Type B pancreatic cell (in vitro differentiated cells): Measurements from ENCODE around the gene GLO1. TPM values are rescaled to one million over a fixed set of nuclear protein-coding genes. Genes with fewer than 3 reads are reported as not detected.

Source experiments
- DNase-seq: peaks from one replicate; pipeline ENCODE4 v3.0.0; 2021; ENCODE audit warnings: mixed read lengths; ENCODE audit not compliant: unreplicated experiment; ENCODE audit errors: extremely low spot score
- H3K27ac Mint-ChIP-seq: 2 replicates; pipeline ENCODE4 v1.8.0; 2021; ENCODE audit warnings: mild to moderate bottlenecking, mixed read lengths
- H3K27me3 Mint-ChIP-seq: 2 replicates; pipeline ENCODE4 v1.8.0; 2021; ENCODE audit warnings: mixed read lengths
- H3K36me3 Mint-ChIP-seq: 2 replicates; pipeline ENCODE4 v1.8.0; 2021; ENCODE audit warnings: mixed read lengths
- H3K4me1 Mint-ChIP-seq: one replicate; pipeline ENCODE4 v1.8.0; 2021; ENCODE audit warnings: mixed read lengths; ENCODE audit not compliant: unreplicated experiment
- H3K4me3 Mint-ChIP-seq: 2 replicates; pipeline ENCODE4 v1.8.0; 2021; ENCODE audit warnings: mild to moderate bottlenecking, mixed read lengths
- H3K9me3 Mint-ChIP-seq: 2 replicates; pipeline ENCODE4 v1.8.0; 2021; ENCODE audit warnings: mixed read lengths
- CTCF ChIP-seq: fragments of 200-600 bp; sonication (generic); conservative IDR thresholded peaks from 2 replicates; pipeline ENCODE4 v1.5.0; 2021; ENCODE audit warnings: antibody characterized with exemption, mild to moderate bottlenecking
- long read RNA-seq: library from polyadenylated mRNA; unstranded; transcript quantifications from one replicate; pipeline ENCODE4 v2.0.0, GENCODE V29; 2020
- total RNA-seq: library from RNA; stranded (reverse); gene quantifications from 2 replicates; pipeline ENCODE4 v1.2.1, GENCODE V29; 2021; ENCODE audit warnings: low replicate concordance

GLO1 gene
- 86.9 and 98.4 TPM in 2 replicates for total RNA-seq
- long read RNA-seq, transcript GLO1-201 (6 exons, 2,012 nt), result major isoform, 373 of 398 reads
- long read RNA-seq, partial matches to known transcripts, result 7 of 398 reads
- long read RNA-seq, other reads (novel, unspliced or antisense), result 17 of 398 reads

GRCh38 chr6:38702558-38703397 is at the start of gene GLO1:
Gene GLO1 (minus strand): TSS chr6:38703145. CDS start chr6:38703054, 91 bp downstream.
- peaks cover 3% of the 10 kb centered on the region for H3K27me3 Mint-ChIP-seq
- peaks cover 14% of the 10 kb centered on the region for H3K9me3 Mint-ChIP-seq
- TF ChIP-seq CTCF, result no peak

GRCh38 chr6:38750968-38751615 is 48.1 kb upstream of the GLO1 start:
- Mint-ChIP-seq H3K36me3 (peaks cover 4% of the 10 kb centered on the region), H3K9me3 (no peaks in the 10 kb centered on the region), H3K4me1 (peaks cover 2% of the 10 kb centered on the region), H3K4me3 (no peak overlapping the region), H3K27me3 (no peaks in the 10 kb centered on the region), H3K27ac (no peak overlapping the region)
- TF ChIP-seq CTCF, result no peak
- no peak for DNase-seq

More at GRCh38 chr6:38702558-38703397, at the start of gene GLO1:
- peak; percentile 97 for DNase-seq
- Mint-ChIP-seq H3K4me3 (peak within 1 kb of the TSS; percentile 94), H3K4me1 (peaks cover 3% of the 10 kb centered on the region), H3K27ac (peak within 1 kb of the TSS; percentile 90), H3K36me3 (peaks cover 39% of the 10 kb centered on the region)

GRCh38 chr6:38749473-38749872 is 46.5 kb upstream of the GLO1 start:
- H3K27ac Mint-ChIP-seq, result no peak overlapping the region
- no peak for TF ChIP-seq CTCF
- H3K36me3 Mint-ChIP-seq, result peaks cover 4% of the 10 kb centered on the region
- no peak for DNase-seq
- no peaks in the 10 kb centered on the region for H3K4me1 Mint-ChIP-seq
- no peak overlapping the region for H3K4me3 Mint-ChIP-seq
- H3K9me3 Mint-ChIP-seq, result no peaks in the 10 kb centered on the region
- no peaks in the 10 kb centered on the region for H3K27me3 Mint-ChIP-seq

- H3K4me3 Mint-ChIP-seq, result no peak overlapping the region
- DNase-seq, result no peak
- H3K9me3 Mint-ChIP-seq, result no peaks in the 10 kb centered on the region
- H3K27me3 Mint-ChIP-seq, result peaks cover 5% of the 10 kb centered on the region
- no peaks in the 10 kb centered on the region for H3K4me1 Mint-ChIP-seq
- TF ChIP-seq CTCF, result peak; percentile 71
- H3K36me3 Mint-ChIP-seq, result peaks cover 3% of the 10 kb centered on the region
- H3K27ac Mint-ChIP-seq, result no peak overlapping the region
Observed at GRCh38 chr6:38739532-38739931, 36.6 kb upstream of the GLO1 start.

- H3K36me3 Mint-ChIP-seq, result peaks cover 3% of the 10 kb centered on the region
- H3K27me3 Mint-ChIP-seq, result peaks cover 8% of the 10 kb centered on the region
- DNase-seq, result no peak
- no peak for TF ChIP-seq CTCF
- H3K4me3 Mint-ChIP-seq, result no peak overlapping the region
- no peaks in the 10 kb centered on the region for H3K9me3 Mint-ChIP-seq
- H3K4me1 Mint-ChIP-seq, result no peaks in the 10 kb centered on the region
- no peak overlapping the region for H3K27ac Mint-ChIP-seq
Observed at GRCh38 chr6:38738261-38738660, 35.3 kb upstream of the GLO1 start.
